ENCODE results near the gene SLC17A9.

SLC17A9 gene, protein sequence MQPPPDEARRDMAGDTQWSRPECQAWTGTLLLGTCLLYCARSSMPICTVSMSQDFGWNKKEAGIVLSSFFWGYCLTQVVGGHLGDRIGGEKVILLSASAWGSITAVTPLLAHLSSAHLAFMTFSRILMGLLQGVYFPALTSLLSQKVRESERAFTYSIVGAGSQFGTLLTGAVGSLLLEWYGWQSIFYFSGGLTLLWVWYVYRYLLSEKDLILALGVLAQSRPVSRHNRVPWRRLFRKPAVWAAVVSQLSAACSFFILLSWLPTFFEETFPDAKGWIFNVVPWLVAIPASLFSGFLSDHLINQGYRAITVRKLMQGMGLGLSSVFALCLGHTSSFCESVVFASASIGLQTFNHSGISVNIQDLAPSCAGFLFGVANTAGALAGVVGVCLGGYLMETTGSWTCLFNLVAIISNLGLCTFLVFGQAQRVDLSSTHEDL

DNA sequence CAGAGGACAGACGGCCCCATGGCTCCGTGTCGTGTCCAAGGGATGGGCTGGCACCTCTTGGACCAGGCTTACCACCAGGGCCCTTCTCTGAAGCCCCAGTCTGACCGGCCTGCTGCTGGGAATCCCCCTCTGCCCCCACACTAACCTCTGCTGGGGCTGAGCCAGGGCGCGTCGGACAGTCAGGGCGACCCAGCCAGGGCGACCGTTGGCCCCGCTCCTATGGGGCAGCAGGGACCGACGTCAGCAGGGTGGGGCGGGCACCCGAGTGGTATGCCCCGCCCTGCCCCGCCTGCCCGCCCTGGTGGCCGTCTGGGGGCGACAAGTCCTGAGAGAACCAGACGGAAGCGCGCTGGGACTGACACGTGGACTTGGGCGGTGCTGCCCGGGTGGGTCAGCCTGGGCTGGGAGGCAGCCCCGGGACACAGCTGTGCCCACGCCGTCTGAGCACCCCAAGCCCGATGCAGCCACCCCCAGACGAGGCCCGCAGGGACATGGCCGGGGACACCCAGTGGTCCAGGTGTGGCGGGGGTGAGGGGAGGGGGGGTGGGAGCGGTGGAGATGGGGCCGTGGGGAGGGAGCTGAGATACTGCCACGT is at the start of gene SLC17A9:
TSS of gene SLC17A9 (plus strand) at position 337 of the 595 bp plus-strand sequence. CDS start at position 459, 122 bp downstream.
- peaks cover 36% of the 10 kb centered on the region for H3K36me3 Mint-ChIP-seq (ENCODE audit: low read depth)
- peak within 1 kb of the TSS; percentile 84 for H3K4me3 Mint-ChIP-seq
- no peaks in the 10 kb centered on the region for H3K27me3 Mint-ChIP-seq
- no peaks in the 10 kb centered on the region for H3K9me3 Mint-ChIP-seq
- peaks cover 26% of the 10 kb centered on the region for H3K4me1 Mint-ChIP-seq (ENCODE audit: low read depth)
- peak within 1 kb of the TSS; percentile 71 for H3K27ac Mint-ChIP-seq

DNA sequence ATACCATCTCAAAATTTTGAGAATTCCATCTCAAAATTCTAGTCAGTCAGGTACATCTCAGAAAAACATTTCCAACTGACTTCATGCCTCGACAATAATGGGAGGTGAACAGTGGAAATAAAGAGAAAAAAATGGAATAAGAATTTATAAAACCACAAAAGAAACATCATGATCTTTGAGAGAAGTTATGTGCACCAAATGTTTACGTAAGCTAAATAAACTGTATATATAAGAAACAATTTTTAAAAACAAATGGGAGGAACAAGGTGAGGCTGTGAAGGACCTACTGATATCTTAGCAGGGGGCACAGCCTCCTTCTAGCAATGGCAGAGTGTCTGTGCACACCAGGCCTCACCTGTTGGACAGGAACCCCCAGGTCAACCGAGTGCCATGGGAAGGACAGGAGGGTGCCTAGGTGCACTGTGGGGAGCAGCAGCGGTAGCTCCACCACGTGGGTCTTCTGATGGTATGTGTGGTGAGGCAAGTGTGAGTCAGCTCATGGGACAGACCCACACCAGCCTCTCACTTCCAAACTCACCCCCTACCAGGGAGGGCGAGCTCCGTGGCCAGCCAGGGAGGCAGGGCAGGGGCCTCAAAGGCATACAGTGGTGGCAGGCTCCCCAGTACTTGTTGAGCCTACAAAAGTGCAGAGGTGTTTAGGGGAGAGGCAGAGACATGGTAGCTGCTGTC is 49.4 kb upstream of the SLC17A9 start:
- H3K27ac Mint-ChIP-seq: no peak overlapping the region
- peaks cover 50% of the 10 kb centered on the region for H3K4me1 Mint-ChIP-seq (ENCODE audit: low read depth)
- peaks cover 61% of the 10 kb centered on the region for H3K36me3 Mint-ChIP-seq (ENCODE audit: low read depth)
- H3K9me3 Mint-ChIP-seq: no peaks in the 10 kb centered on the region
- no peaks in the 10 kb centered on the region for H3K27me3 Mint-ChIP-seq
- no peak overlapping the region for H3K4me3 Mint-ChIP-seq

DNA sequence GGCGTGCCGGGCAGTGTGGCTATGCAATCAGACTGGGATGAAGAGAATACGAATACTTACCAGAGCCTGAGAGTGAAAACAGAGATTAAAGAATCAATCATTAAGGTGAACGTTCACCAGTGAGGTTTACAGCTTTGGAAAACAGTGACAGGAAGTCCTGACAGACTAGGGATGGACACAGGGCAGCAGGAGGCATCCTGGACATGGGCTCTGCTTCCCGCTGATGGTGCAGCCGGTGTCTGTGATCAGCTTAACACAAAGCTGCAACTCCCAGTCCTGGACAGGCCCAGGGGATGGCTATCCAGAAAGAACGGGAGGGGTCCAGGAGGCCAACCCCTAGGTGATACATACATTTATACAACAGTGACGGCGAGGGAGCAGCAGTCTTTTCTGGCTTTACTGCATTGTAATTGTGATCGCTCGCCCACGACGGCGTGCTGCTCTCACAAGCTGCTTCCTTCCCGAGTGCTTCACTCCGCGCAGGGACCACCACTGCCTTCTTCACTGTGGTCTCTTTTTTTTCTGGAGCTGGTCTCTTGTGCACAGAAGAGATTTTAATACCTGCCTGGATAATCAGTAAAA is 46.9 kb upstream of the SLC17A9 start:
- peaks cover 30% of the 10 kb centered on the region for H3K4me1 Mint-ChIP-seq (ENCODE audit: low read depth)
- H3K27ac Mint-ChIP-seq: peak overlapping the region; percentile 31
- peaks cover 84% of the 10 kb centered on the region for H3K36me3 Mint-ChIP-seq (ENCODE audit: low read depth)
- no peaks in the 10 kb centered on the region for H3K9me3 Mint-ChIP-seq
- H3K27me3 Mint-ChIP-seq: no peaks in the 10 kb centered on the region
- no peak overlapping the region for H3K4me3 Mint-ChIP-seq

DNA sequence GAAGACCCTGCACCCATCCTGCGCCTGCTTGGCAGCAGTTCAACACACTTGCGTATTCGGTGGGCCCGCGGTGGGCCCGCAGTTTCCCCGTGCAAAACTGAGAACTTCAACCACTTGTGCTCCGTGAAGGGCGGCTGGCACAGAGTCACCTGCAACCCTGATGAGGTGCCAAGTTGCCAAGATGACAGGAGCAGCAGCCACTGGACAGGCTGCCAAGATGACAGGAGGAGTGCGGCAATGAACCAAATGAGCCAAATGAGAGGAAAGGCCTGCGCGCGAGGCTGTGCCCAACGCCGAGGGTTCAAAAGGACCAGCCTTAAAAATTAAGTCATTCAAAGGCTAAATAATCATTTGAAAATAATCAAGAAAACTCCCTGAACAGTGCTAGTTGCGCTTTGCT is 46.3 kb upstream of the SLC17A9 start:
- no peak overlapping the region for H3K27ac Mint-ChIP-seq
- H3K4me3 Mint-ChIP-seq: no peak overlapping the region
- H3K4me1 Mint-ChIP-seq (ENCODE audit: low read depth): peaks cover 25% of the 10 kb centered on the region
- no peaks in the 10 kb centered on the region for H3K27me3 Mint-ChIP-seq
- H3K36me3 Mint-ChIP-seq (ENCODE audit: low read depth): peaks cover 86% of the 10 kb centered on the region
- no peaks in the 10 kb centered on the region for H3K9me3 Mint-ChIP-seq

DNA sequence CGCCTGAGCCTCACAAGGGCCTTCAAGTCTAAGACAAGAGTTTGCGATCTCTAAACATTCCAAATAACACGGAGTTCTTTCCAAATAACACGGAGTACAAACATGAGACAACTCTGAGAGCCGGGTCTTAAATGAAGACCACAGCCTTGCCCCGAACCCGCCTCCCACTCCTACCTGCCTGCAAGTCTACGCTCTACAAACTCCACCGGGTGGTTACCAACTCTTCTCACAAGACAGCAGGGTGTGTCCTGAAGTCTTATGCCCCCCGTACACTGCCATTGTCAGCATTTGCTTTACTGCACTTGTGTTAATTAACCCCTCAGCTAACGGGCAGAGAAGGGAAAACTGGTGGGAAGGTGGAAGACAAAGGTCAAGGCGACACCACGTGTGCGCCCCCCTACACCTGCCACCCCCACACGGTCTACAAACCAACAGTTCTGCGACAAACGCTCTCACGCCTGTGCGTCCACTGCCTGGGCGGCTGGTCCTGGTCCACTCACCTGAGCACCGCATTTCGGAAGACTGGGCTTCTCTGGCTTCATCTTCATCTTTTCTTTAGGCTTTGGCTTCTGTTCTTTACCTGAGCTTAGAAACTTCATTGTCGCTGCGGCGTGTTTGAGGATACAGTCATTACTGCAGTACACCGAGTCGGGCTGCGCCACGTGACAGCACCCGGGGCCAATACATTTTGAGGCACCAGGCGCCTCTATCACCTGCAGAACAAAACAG is 45.7 kb upstream of the SLC17A9 start:
- Mint-ChIP-seq H3K27me3 (no peaks in the 10 kb centered on the region), H3K4me1 (ENCODE audit: low read depth) (peaks cover 25% of the 10 kb centered on the region), H3K27ac (no peak overlapping the region), H3K36me3 (ENCODE audit: low read depth) (peaks cover 85% of the 10 kb centered on the region), H3K9me3 (no peaks in the 10 kb centered on the region), H3K4me3 (no peak overlapping the region)

DNA sequence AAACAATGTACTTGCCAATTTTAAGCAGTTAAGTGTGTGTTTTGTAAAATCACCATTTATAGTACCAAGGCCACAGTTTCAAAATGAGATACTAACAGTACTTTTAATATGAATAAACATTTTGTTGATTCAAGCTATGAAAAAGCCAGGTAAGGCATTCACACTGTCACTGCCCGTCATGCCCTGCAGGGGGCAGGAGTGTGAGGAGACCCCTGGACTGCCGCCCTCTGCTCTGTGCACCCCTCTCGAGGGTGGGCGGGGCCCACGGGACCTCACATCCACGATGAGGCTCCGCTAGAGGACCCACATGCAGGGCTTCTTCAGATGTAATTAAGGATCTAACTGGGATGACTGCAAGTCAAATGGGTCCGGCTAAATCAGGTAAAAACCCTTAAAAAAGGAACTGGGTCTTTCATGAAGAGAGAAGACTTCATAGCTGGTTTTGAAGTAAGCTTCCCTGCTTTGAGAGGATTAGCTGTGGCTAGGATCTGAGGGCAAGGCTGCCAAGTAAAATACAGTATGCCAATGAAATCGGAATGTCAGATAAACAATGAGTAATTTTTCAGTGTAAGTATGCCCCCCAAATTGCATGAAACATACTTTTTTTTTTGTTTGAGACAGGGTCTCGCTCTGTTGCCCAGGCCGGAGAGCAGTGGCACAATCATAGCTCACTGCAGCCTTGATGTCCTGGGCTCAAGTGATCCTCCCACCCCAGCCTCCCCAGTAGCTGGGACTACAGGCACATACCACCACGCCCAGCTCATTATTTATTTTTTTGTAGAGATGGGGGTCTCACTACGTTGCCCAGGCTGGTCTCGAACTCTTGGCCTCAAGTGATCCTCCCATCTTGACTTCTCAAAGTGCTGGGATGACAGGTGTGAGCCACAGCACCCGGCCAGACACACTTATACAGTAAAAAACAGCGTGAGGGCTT is 44.9 kb upstream of the SLC17A9 start:
- H3K27me3 Mint-ChIP-seq: no peaks in the 10 kb centered on the region
- H3K36me3 Mint-ChIP-seq (ENCODE audit: low read depth): peaks cover 82% of the 10 kb centered on the region
- H3K4me1 Mint-ChIP-seq (ENCODE audit: low read depth): peaks cover 25% of the 10 kb centered on the region
- no peak overlapping the region for H3K27ac Mint-ChIP-seq
- H3K4me3 Mint-ChIP-seq: no peak overlapping the region
- H3K9me3 Mint-ChIP-seq: no peaks in the 10 kb centered on the region

DNA sequence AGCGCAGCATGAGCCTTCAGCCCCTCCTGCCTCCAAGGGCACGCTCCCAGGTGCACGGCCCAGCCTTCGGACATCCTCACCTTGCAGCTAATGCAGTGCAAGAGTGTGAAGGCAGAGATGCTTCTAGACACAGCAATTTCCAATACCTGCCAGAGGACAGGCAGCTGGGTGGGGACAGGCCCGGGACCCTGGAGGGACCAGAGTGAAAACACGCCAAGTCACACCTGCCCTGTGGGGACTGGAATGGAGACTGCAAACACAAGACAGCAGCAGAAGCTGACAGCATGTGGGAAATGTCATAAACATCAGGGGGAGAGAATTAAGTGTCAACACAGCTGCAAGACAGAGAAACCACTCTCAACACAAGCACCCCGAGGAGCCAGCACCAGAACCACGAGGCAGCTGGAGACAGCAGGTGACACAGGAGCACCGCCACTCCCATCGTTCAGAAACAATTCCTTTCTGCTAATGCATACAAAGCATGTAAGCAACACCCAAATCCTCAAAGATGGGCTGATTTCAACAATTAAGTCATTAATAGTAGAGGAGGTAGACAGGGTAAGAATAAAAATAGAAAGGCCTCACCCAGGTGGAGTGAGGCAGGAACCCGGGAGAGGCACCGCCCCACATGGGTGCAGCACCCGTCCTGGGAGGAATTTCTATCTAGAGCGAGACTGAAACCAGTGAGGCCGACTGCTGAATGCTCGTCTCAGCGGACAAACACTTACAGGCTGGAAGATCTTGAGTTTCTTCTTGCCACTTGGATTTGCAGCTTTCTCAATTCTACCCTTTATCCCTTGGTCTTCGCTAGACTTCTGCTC is 43.3 kb upstream of the SLC17A9 start:
- Mint-ChIP-seq H3K27me3 (no peaks in the 10 kb centered on the region), H3K27ac (peak overlapping the region; percentile 15), H3K36me3 (ENCODE audit: low read depth) (peaks cover 83% of the 10 kb centered on the region), H3K9me3 (no peaks in the 10 kb centered on the region), H3K4me3 (no peak overlapping the region), H3K4me1 (ENCODE audit: low read depth) (peaks cover 25% of the 10 kb centered on the region)

DNA sequence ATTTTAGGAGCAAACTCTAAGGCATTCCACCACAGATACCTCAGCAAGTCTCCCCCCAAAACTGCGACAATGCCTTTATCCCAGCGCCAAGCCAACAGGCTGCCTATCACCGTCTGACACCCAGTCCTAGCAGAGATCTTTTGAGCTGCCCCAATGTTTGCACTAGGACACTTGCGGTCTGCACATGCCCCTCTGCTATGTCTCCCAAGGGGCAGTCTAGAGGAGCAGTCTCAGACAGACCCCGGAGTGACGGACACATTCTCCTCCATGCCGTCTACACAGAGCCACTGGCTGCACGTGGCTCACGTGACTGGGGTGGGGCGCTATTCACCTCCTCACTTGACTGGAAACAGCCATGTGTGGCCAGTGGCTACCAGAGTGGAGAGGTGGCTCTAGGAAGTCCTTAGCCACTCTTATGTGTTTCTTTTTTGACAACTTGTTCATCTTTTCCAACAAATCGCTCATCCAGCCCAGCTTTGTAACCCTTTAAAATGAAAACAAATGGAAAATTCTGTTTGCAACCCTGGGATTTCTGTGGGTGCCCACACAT is 42.2 kb upstream of the SLC17A9 start:
- Mint-ChIP-seq H3K27me3 (no peaks in the 10 kb centered on the region), H3K9me3 (no peaks in the 10 kb centered on the region), H3K27ac (peak overlapping the region; percentile 4), H3K4me3 (no peak overlapping the region), H3K4me1 (ENCODE audit: low read depth) (peaks cover 30% of the 10 kb centered on the region), H3K36me3 (ENCODE audit: low read depth) (peaks cover 78% of the 10 kb centered on the region)

DNA sequence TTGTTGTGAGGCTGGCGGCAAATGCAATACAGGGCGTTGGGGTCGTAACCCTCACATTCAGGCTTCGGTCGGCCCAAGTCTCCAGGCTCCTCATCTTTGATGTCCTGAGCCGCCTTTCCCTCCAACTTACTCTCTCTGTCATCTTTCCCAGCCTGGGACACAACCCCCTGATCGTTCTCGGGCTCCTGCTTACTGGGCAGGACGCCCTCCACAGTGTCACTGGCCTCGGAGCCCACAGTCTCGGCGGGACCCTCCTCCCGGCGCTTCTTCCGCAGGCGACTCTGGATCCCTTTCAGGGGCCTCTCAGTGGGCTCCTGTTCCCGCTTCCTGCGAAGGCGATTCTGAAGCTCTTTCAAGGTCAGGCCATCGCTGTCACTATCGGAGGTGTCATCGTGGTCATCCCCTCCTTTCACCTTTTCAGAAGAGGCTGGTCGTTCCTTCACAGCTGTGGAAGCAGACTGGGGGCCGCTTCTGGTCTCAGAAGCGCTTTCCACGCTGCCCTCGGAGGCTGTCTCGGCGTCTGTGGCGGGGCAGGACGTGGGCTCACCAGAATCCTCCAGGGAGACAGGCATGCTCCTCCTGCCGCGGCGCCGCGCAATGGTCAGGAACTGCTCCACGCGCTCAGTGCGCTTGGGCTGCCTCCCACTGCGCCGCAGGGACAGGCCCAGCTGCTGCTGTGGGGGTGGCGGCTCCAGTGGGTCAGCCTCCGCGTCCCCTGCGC is 41.6 kb upstream of the SLC17A9 start:
- no peaks in the 10 kb centered on the region for H3K9me3 Mint-ChIP-seq
- H3K4me1 Mint-ChIP-seq (ENCODE audit: low read depth): peaks cover 36% of the 10 kb centered on the region
- H3K27ac Mint-ChIP-seq: peak overlapping the region; percentile 4
- no peaks in the 10 kb centered on the region for H3K27me3 Mint-ChIP-seq
- no peak overlapping the region for H3K4me3 Mint-ChIP-seq
- peaks cover 73% of the 10 kb centered on the region for H3K36me3 Mint-ChIP-seq (ENCODE audit: low read depth)

DNA sequence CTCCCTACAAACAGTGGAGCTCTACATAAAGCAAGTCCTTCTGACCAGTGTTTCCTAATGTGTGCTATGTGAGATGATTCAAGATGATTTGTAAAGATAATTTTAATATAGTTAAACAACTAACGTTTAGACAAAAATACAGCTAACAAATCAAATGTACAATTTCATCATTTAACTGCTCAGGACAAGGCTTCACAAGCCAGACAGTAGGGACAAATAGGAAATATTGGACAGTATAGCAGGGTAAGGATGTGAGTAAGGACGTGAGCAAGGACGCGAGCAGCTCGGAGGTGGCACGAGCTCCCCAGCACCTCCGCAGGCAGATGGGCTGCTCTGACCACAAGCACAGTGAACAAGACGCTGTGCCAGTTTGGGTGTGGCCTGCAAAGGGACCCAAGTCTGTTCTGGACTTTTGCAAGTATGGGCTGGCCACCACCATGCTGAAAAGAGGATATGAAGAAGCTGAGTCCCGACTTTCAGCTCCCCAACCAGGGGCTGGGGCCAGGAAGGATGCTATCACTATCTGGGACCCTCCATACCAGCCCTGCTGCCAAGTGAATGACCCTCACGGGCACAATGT is 40.7 kb upstream of the SLC17A9 start:
- Mint-ChIP-seq H3K36me3 (ENCODE audit: low read depth) (peaks cover 69% of the 10 kb centered on the region), H3K4me3 (no peak overlapping the region), H3K27me3 (no peaks in the 10 kb centered on the region), H3K9me3 (no peaks in the 10 kb centered on the region), H3K4me1 (ENCODE audit: low read depth) (peaks cover 45% of the 10 kb centered on the region), H3K27ac (peak overlapping the region; percentile 63)

DNA sequence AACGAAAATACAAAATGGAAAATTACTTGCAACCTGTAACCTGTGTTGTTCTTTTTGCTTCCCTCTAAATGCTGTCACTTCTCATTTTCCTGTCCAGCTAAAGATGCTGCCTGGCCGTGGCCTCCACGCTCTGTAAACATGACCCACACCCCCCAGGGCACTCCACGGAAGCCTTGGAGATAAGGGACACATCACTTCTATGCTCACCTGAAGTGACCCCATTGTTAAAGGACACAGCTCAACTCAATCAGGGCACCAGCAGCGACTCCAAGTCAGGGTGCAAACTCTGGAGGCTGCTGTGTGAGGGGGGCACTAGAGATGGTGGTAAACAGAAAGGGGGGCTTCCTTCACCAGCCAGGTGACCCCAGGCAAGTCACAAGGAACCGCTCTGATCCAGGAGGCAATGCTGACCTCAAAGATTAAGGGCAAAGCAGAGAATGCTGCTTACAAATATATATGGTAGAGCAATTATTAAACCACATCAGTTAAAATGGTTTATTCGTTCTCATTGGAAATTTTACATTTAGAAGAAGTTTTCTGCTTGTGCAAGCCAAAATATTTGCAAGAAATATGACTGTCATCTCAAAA is 39.4 kb upstream of the SLC17A9 start:
- Mint-ChIP-seq H3K4me3 (no peak overlapping the region), H3K27me3 (no peaks in the 10 kb centered on the region), H3K36me3 (ENCODE audit: low read depth) (peaks cover 63% of the 10 kb centered on the region), H3K27ac (peak overlapping the region; percentile 24), H3K4me1 (ENCODE audit: low read depth) (peaks cover 55% of the 10 kb centered on the region), H3K9me3 (no peaks in the 10 kb centered on the region)

DNA sequence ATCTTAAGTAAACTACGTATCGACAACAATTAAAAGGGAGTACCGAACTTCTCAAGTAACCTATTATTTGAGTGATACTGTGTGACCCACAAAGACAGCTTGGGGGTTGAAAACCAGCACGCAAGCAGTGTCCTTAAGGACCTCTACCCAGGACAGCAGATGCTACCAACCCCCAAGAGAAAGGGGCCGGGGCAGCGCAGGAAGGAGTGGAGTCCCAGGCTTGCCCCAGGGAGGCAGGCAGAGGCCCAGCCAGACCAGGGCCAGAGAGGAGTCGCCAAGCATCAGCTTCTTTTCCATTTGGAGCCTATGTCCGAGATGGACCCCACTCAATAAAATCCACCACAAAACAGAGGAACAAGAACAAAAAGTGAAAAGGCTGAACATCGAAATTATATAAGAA is 38.1 kb upstream of the SLC17A9 start:
- Mint-ChIP-seq H3K4me1 (ENCODE audit: low read depth) (peaks cover 68% of the 10 kb centered on the region), H3K9me3 (no peaks in the 10 kb centered on the region), H3K27me3 (no peaks in the 10 kb centered on the region), H3K27ac (no peak overlapping the region), H3K36me3 (ENCODE audit: low read depth) (peaks cover 52% of the 10 kb centered on the region), H3K4me3 (no peak overlapping the region)

Measured in stimulated activated naive CD8-positive, alpha-beta T cell treated with anti-CD3 and anti-CD28 coated beads, Interleukin-15, Interleukin-2, amounts not matched to agents 100 ng/mL and 50 ng/mL, for 24 hours (primary cell).